HepG2 (cell line): Measurements from ENCODE around the gene TMEM151A.

ENCODE experiments used
- ATM ChIP-seq: fragments of 450-650 bp; IDR thresholded peaks from 2 replicates; pipeline ENCODE4 v1.7.1; 2017; ENCODE audit warnings: mild to moderate bottlenecking, borderline replicate concordance
- CTCF ChIP-seq: sonication (generic); formaldehyde crosslinking; IDR thresholded peaks from 2 replicates; pipeline ENCODE4 v1.5.0; 2020; ENCODE audit warnings: mild to moderate bottlenecking, missing genetic modification reagents, moderate library complexity
- EP300 ChIP-seq, 3 experiments: sonication (generic) in 1 of 3; formaldehyde crosslinking in 1 of 3; IDR thresholded peaks; 2 replicates each; pipeline versions ENCODE4 v1.5.1 to v1.6.1; 2011 to 2020; ENCODE audit warnings: low read depth in 2 of 3, low read length in 2 of 3, borderline replicate concordance in 1 of 3, improper control_type of control experiment in 1 of 3, mild to moderate bottlenecking in 1 of 3, missing genetic modification reagents in 1 of 3, moderate library complexity in 1 of 3
- ETS1 ChIP-seq: sonication (generic); formaldehyde crosslinking; IDR thresholded peaks from 2 replicates; pipeline ENCODE4 v1.4.0; 2020; ENCODE audit warnings: missing genetic modification reagents
- GATAD2A ChIP-seq: IDR thresholded peaks from 2 replicates; pipeline ENCODE4 v1.6.1; 2016
- HHEX ChIP-seq: IDR thresholded peaks from 2 replicates; pipeline ENCODE4 v1.6.1; 2016; ENCODE audit warnings: control low read depth
- NFRKB ChIP-seq: fragments of 450-650 bp; IDR thresholded peaks from 2 replicates; pipeline ENCODE4 v1.6.1; 2017
- POLR2AphosphoS2 ChIP-seq: IDR thresholded peaks from 2 replicates; pipeline ENCODE4 v1.6.1; 2011; ENCODE audit warnings: low read depth, low read length, improper control_type of control experiment
- ZBTB7B ChIP-seq: sonication (generic); formaldehyde crosslinking; IDR thresholded peaks from 2 replicates; pipeline ENCODE4 v1.4.0; 2020; ENCODE audit warnings: missing genetic modification reagents
- ZNF484 ChIP-seq: sonication (generic); formaldehyde crosslinking; IDR thresholded peaks from 2 replicates; pipeline ENCODE4 v1.5.1; 2020; ENCODE audit warnings: mild to moderate bottlenecking, low read depth, missing genetic modification reagents, borderline replicate concordance
- ZNF563 ChIP-seq: sonication (generic); formaldehyde crosslinking; IDR thresholded peaks from 2 replicates; pipeline ENCODE4 v1.8.0; 2022; ENCODE audit warnings: mild to moderate bottlenecking, moderate library complexity, missing genetic modification reagents
- ZNF770 ChIP-seq: sonication (generic); formaldehyde crosslinking; IDR thresholded peaks from 2 replicates; pipeline ENCODE4 v1.5.0; 2020; ENCODE audit warnings: mild to moderate bottlenecking, missing genetic modification reagents
- ZNF83 ChIP-seq: sonication (generic); formaldehyde crosslinking; IDR thresholded peaks from 2 replicates; pipeline ENCODE4 v1.4.0; 2020; ENCODE audit warnings: missing genetic modification reagents, mild to moderate bottlenecking, borderline replicate concordance
- TF ChIP-seq, protein P1 (sequence below): conservative IDR thresholded peaks from 2 replicates; pipeline ENCODE4 v1.6.1; 2018; ENCODE audit warnings: missing genetic modification reagents

- no peak for TF ChIP-seq ATM
- no peak for TF ChIP-seq GATAD2A (CRISPR knock-in tag)
- TF ChIP-seq EP300 (IDR thresholded peaks at IDR 0.05; ENCODE audit: low read depth in 2 of 2, low read length in 2 of 2), result no peak
- no peak for TF ChIP-seq EP300 (CRISPR knock-in tag; IDR thresholded peaks at IDR 0.05; ENCODE audit: borderline replicate concordance)
- no peak for TF ChIP-seq HHEX
- TF ChIP-seq CTCF, result no peak
- no peak for TF ChIP-seq ZNF484 (CRISPR knock-in tag)
- TF ChIP-seq ETS1 (CRISPR knock-in tag), result no peak
- TF ChIP-seq, protein P1, sequence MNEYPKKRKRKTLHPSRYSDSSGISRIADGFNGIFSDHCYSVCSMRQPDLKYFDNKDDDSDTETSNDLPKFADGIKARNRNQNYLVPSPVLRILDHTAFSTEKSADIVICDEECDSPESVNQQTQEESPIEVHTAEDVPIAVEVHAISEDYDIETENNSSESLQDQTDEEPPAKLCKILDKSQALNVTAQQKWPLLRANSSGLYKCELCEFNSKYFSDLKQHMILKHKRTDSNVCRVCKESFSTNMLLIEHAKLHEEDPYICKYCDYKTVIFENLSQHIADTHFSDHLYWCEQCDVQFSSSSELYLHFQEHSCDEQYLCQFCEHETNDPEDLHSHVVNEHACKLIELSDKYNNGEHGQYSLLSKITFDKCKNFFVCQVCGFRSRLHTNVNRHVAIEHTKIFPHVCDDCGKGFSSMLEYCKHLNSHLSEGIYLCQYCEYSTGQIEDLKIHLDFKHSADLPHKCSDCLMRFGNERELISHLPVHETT (CRISPR knock-in tag), result no peak
- no peak for TF ChIP-seq ZBTB7B (CRISPR knock-in tag)
- no peak for TF ChIP-seq ZNF770
- TF ChIP-seq ZNF83 (CRISPR knock-in tag), result no peak
- TF ChIP-seq POLR2AphosphoS2, result no peak
- TF ChIP-seq NFRKB, result no peak
- TF ChIP-seq ZNF563 (CRISPR knock-in tag), result no peak
These were observed 37.5 kb downstream of the TMEM151A start for GRCh38 chr11:66329165-66329673.
